HL-60 (cell line): Measurements from ENCODE around the gene EEF1A2.

ENCODE experiments used
- POLR2AphosphoS5 ChIP-seq: IDR thresholded peaks from 2 replicates; pipeline ENCODE4 v1.6.1; 2012; ENCODE audit warnings: low read depth
- TF ChIP-seq, protein P1 (sequence below): IDR thresholded peaks from one replicate; pipeline ENCODE4 v1.5.1; 2011; ENCODE audit warnings: low read length, control low read depth, inconsistent platforms; ENCODE audit not compliant: insufficient read depth

DNA sequence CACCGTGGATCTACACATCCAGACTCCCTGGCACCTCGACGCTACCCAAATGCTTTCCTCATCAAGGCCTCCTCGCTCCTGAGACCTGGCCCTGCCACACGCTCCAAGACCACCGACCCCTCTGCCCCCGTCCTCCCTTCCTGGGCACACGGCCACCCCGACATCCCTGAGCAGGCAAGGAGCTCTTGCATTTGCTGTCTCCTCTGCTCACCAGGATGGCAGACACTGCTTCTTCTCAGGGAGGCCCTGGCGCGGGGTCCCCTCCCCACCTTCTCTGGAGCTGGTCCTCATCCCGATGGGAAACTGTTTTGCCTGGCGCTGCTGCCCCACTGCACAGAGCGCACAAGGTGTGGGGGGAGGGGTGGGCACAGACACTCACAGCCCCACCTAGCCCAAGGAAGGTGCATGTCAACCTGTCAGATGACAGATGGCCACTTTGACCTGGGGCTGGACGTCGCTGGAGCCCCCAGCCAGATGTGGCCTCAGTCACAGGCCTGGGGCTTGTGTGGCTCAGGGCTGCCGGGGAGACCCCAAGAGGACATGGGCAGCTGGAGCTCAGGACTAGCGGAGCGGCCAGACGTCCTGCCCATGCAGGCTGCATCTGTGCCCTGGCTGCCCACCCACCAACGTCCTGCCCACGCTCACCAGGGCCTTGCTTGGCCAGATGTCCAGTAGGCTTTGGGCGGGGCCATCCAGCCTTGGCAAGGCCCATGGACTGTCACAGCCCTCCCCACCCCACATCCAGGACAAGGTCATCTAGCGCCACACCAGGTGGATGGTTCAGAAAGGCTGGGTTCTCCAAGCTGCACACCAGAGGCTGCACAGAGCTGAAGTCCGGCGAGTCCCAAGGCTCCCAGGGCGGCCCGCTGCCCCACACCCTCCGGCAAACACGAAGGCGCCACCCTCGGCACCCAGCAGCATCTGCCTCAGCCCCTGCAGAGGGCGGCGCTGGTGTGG is 20.3 kb downstream of the EEF1A2 start:
- TF ChIP-seq, protein P1, sequence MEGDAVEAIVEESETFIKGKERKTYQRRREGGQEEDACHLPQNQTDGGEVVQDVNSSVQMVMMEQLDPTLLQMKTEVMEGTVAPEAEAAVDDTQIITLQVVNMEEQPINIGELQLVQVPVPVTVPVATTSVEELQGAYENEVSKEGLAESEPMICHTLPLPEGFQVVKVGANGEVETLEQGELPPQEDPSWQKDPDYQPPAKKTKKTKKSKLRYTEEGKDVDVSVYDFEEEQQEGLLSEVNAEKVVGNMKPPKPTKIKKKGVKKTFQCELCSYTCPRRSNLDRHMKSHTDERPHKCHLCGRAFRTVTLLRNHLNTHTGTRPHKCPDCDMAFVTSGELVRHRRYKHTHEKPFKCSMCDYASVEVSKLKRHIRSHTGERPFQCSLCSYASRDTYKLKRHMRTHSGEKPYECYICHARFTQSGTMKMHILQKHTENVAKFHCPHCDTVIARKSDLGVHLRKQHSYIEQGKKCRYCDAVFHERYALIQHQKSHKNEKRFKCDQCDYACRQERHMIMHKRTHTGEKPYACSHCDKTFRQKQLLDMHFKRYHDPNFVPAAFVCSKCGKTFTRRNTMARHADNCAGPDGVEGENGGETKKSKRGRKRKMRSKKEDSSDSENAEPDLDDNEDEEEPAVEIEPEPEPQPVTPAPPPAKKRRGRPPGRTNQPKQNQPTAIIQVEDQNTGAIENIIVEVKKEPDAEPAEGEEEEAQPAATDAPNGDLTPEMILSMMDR, result no peak
- no peak for TF ChIP-seq POLR2AphosphoS5
